ENCODE data around the gene SHH.
"Not testable (repeated sequence)": the region's sequence is repeated elsewhere in the genome, so short reads cannot be mapped to it uniquely, and the experiment has no call there.

The SHH gene

GRCh38 chr7:155839461-155839860 is 27.2 kb upstream of the SHH start:
- Histone ChIP-seq H3K4me3 (ENCODE audit: low read length, poor library complexity, severe bottlenecking) (no peak overlapping the region), H3K4me1 (ENCODE audit: insufficient read depth, low read length, poor library complexity, severe bottlenecking) (no peaks in the 10 kb centered on the region), H3K9me3 (ENCODE audit: insufficient read depth, low read depth, low read length) (no peaks in the 10 kb centered on the region), H3F3A (ENCODE audit: low read depth) (no peaks in the 10 kb centered on the region), H3K79me2 (ENCODE audit: insufficient read depth, low read length) (no peaks in the 10 kb centered on the region), H3K27me3 (ENCODE audit: insufficient read depth, low read length, poor library complexity, severe bottlenecking) (no peaks in the 10 kb centered on the region), H3K36me3 (ENCODE audit: insufficient read depth, low read length) (no peaks in the 10 kb centered on the region), H3K4me2 (ENCODE audit: low read depth, low read length, poor library complexity, severe bottlenecking) (no peak overlapping the region), H3K9me2 (replicated peaks; ENCODE audit: low read depth, low read length) (no peaks in the 10 kb centered on the region), H3K9ac (ENCODE audit: low read depth, low read length, poor library complexity, severe bottlenecking) (no peak overlapping the region), H2AFZ (ENCODE audit: low read length) (no peak overlapping the region), H4K20me1 (ENCODE audit: insufficient read depth, low read length, poor library complexity, severe bottlenecking) (no peaks in the 10 kb centered on the region)
- TF ChIP-seq CTCF (conservative IDR thresholded peaks at IDR 0.05; ENCODE audit: low read length) (no peak), EZH2phosphoT487 (IDR thresholded peaks at IDR 0.05; ENCODE audit: borderline replicate concordance) (no peak)

GRCh38 chr7:155838312-155838711 is 26.0 kb upstream of the SHH start:
- not testable (repeated sequence) for H3F3A ChIP-seq (ENCODE audit: low read depth); H4K20me1 ChIP-seq (ENCODE audit: insufficient read depth, low read length, poor library complexity, severe bottlenecking); H3K9ac ChIP-seq (ENCODE audit: low read depth, low read length, poor library complexity, severe bottlenecking); H2AFZ ChIP-seq (ENCODE audit: low read length); H3K4me3 ChIP-seq (ENCODE audit: low read length, poor library complexity, severe bottlenecking); H3K27me3 ChIP-seq (ENCODE audit: insufficient read depth, low read length, poor library complexity, severe bottlenecking); H3K4me2 ChIP-seq (ENCODE audit: low read depth, low read length, poor library complexity, severe bottlenecking); H3K4me1 ChIP-seq (ENCODE audit: insufficient read depth, low read length, poor library complexity, severe bottlenecking); H3K9me2 ChIP-seq (replicated peaks; ENCODE audit: low read depth, low read length); H3K9me3 ChIP-seq (ENCODE audit: insufficient read depth, low read depth, low read length); H3K36me3 ChIP-seq (ENCODE audit: insufficient read depth, low read length); H3K79me2 ChIP-seq (ENCODE audit: insufficient read depth, low read length)

GRCh38 chr7:155837126-155837479 is 24.8 kb upstream of the SHH start:
- H3K27me3 ChIP-seq (ENCODE audit: insufficient read depth, low read length, poor library complexity, severe bottlenecking), result no peaks in the 10 kb centered on the region
- H3F3A ChIP-seq (ENCODE audit: low read depth), result no peaks in the 10 kb centered on the region
- no peaks in the 10 kb centered on the region for H3K9me2 ChIP-seq (replicated peaks; ENCODE audit: low read depth, low read length)
- H3K79me2 ChIP-seq (ENCODE audit: insufficient read depth, low read length), result no peaks in the 10 kb centered on the region
- H3K4me2 ChIP-seq (ENCODE audit: low read depth, low read length, poor library complexity, severe bottlenecking), result no peak overlapping the region
- no peak for TF ChIP-seq CTCF (conservative IDR thresholded peaks at IDR 0.05; ENCODE audit: low read length)
- no peak for TF ChIP-seq EZH2phosphoT487 (IDR thresholded peaks at IDR 0.05; ENCODE audit: borderline replicate concordance)
- H2AFZ ChIP-seq (ENCODE audit: low read length), result no peak overlapping the region
- no peaks in the 10 kb centered on the region for H3K36me3 ChIP-seq (ENCODE audit: insufficient read depth, low read length)
- no peaks in the 10 kb centered on the region for H3K4me1 ChIP-seq (ENCODE audit: insufficient read depth, low read length, poor library complexity, severe bottlenecking)
- H3K9ac ChIP-seq (ENCODE audit: low read depth, low read length, poor library complexity, severe bottlenecking), result no peak overlapping the region
- H3K4me3 ChIP-seq (ENCODE audit: low read length, poor library complexity, severe bottlenecking), result no peak overlapping the region
- no peaks in the 10 kb centered on the region for H4K20me1 ChIP-seq (ENCODE audit: insufficient read depth, low read length, poor library complexity, severe bottlenecking)
- H3K9me3 ChIP-seq (ENCODE audit: insufficient read depth, low read depth, low read length), result no peaks in the 10 kb centered on the region

GRCh38 chr7:155836216-155837125 is 24.2 kb upstream of the SHH start:
- Histone ChIP-seq H3F3A (ENCODE audit: low read depth) (no peaks in the 10 kb centered on the region), H3K4me2 (ENCODE audit: low read depth, low read length, poor library complexity, severe bottlenecking) (no peak overlapping the region), H3K9me2 (replicated peaks; ENCODE audit: low read depth, low read length) (no peaks in the 10 kb centered on the region)

More at GRCh38 chr7:155836216-155837125, 24.2 kb upstream of the SHH start:
- Histone ChIP-seq H4K20me1 (ENCODE audit: insufficient read depth, low read length, poor library complexity, severe bottlenecking) (no peaks in the 10 kb centered on the region), H3K9ac (ENCODE audit: low read depth, low read length, poor library complexity, severe bottlenecking) (no peak overlapping the region), H3K4me1 (ENCODE audit: insufficient read depth, low read length, poor library complexity, severe bottlenecking) (no peaks in the 10 kb centered on the region), H3K36me3 (ENCODE audit: insufficient read depth, low read length) (no peaks in the 10 kb centered on the region), H3K79me2 (ENCODE audit: insufficient read depth, low read length) (no peaks in the 10 kb centered on the region), H2AFZ (ENCODE audit: low read length) (no peak overlapping the region), H3K27me3 (ENCODE audit: insufficient read depth, low read length, poor library complexity, severe bottlenecking) (no peaks in the 10 kb centered on the region), H3K9me3 (ENCODE audit: insufficient read depth, low read depth, low read length) (no peaks in the 10 kb centered on the region), H3K4me3 (ENCODE audit: low read length, poor library complexity, severe bottlenecking) (no peak overlapping the region)
- TF ChIP-seq EZH2phosphoT487 (IDR thresholded peaks at IDR 0.05; ENCODE audit: borderline replicate concordance) (no peak), CTCF (conservative IDR thresholded peaks at IDR 0.05; ENCODE audit: low read length) (no peak)

Data from Loucy (cell line).